EL (cell line): Measurements from ENCODE around the gene L3MBTL4.

Experiments
- DNase-seq: peaks from one replicate; pipeline ENCODE4 v3.0.0-alpha.2; 2016

Gene L3MBTL4

DNA sequence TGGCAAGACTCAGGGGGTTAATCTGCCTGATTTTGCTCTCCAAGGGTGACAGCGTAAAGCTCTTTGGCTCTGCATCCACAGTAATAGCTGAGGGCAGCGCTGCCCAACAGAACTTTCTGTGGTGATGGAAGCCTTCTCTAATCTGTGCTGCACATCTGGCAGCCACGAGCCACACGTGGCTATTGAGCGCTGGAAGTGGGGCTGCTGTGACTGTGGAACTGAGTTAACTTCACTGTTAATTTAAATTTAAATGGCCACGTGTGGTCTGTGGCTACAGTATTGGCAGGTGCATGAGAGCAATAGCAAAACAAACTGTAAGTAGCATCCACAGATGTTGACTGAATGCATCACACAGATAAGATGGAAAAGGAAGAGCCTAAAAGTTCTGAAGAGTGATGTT lies 472.1 kb downstream of the L3MBTL4 start:
- no peak for DNase-seq

DNA sequence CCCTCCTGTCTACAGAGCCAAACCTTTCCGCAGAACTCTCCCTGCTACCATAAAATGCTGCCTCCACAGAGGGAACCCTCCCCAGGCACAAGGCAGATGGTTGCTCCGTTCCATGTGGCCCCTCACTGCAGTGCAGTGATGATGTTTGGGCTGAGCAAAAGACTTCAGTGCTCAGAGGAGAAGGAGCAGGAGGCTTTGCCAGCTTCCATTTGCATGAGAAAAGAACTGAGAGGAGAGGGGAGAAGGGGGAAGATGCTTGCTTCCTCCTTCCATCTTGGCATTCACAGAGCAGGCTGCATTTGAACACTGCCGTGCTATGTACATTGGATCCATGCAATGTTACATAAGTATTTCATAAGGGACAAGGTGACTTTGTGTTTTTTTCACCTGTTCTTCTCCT lies 472.8 kb downstream of the L3MBTL4 start:
- no peak for DNase-seq

DNA sequence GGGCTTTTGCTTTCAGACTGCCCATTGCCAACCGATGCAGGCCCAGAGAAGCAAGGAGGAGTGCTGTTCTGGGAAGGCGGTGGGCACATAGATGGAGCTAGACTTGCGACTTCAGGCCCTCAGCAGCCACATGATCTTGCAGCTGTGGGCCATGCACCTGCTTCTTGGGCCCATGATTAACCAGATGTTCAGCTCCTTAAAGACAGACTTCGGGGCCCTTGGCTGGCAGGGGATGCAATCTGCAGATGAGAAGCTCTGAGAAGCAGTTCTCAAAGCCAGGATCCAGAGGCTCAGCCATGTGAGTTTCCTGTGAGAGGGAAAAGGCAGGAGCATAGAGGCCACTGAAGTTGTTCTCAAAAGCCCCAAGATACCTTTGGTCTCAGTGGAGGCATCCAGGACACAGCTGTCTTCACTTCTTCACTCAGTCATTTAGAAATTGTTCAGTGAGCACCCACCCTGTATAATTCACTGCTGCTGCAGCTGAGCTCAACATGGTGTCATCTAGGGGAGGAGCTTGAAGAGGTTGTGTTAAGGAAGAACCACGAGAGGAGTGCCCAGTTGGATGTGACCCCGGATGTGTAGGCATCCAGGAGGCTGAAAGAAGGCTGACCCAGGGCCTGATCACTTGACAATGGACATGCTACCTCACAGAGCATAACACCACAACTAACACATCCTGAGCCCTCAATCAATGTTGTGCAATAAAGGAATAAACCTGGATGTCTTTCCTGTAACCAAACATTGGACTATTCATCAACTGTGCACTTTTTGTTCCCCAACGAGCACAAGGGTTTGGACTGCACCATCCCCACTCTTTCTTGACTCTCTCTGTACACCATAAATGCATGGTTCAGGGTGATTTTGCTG lies 474.7 kb downstream of the L3MBTL4 start:
- DNase-seq, result no peak

DNA sequence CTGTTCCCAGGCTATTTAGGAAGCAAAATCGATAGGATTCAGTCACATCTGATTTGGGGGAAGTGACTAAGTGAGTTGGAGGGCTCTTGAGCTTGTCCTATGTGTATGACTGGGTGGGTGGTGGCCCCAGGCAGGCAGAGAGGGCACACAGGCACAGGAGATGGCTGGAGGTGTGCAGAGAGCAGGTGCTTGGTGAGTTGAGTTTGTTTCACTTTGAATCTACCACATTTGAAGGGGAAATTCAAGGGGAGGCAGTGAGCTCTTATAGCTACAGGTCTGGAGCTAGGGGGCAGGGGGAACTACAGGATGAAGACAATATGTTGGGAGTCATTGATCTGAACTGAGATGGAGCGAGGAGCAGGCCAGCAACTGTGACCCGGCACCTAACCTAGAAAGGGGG lies 476.9 kb downstream of the L3MBTL4 start:
- DNase-seq, result no peak

DNA sequence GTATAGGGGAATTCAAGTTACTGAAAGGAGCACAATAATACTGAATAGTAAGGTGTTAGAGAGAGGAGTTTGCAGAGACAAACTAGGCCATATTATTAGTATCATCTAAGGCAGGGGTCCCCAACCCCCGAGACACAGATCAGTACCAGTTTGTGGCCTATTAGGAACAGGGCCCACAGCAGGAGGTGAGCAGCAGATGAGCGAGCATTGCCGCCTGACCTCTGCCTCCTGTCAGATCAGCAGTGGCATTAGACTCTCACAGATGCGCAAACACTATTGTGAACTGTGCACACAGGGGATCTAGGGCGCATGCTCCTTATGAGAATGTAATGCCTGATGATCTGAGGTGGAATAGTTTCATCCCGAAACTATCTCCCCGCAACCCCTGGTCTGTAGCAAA lies 477.6 kb downstream of the L3MBTL4 start:
- DNase-seq, result no peak

DNA sequence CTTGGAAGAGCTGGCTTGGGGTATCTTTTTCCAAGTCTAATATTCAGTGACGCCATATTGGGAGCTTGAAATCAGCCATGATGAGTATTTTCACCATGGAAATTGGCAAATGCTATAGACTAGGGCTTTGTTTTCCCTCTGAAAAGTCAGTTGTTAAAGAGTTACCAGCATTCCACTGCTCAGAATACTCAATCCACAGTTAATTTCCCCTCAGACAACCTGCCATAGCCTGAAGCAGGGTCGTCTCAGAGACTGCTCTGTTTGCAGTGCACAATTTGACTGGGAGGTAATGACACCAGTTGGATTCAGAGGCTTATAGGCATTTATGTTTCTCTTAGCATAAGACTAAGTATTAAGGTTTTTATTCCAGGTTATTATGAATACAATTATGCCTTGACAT lies 483.9 kb downstream of the L3MBTL4 start:
- no peak for DNase-seq

DNA sequence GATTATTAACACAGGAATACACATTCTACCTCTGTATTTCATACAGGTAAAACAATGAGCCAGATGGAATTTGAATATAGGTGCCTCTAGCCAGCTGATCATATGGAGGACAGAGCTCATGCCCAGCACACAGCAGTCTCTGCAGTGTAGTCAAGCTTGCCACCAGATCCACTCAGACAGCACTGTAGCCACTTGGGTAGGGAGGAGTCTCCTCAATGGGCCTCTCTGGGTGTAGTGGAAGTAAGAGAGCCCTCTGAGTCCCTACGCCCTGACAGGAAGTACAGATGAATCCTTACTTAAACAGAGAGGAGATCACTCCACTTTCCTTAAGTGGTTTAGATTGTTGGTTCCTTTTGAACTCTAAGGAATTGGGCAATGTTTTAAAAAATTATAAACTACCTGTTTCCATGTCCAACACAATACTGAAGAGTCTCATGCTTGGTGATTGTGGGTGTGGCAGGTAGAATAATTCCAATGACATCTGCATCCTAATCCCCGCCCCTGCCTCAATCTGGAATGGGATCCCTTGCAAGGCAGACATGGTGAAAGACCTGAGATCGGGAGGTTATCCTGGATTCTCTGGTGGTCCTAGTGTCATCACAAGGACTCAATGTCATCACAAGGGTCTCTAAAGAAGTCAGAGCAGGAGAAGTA lies 496.4 kb downstream of the L3MBTL4 start:
- DNase-seq, result no peak

DNA sequence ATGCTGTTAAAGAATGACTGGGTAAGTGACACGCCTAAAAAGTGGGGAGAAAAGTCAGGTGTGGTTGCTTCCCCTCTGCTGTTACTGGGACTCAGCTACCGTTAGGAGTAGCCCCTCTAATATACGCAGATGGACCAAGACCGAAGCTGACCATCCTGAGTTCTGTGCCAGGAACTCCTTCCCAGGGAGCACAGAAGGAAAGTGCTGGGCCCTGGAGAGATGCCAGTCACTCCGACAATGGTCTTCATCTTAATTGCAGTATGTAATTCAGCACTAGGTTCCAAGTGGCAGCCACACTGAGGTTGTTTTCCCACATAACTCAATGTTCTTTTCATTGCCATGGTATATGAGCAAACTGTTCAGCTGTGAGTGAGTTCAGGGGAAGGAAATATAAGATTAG lies 499.8 kb downstream of the L3MBTL4 start:
- no peak for DNase-seq

DNA sequence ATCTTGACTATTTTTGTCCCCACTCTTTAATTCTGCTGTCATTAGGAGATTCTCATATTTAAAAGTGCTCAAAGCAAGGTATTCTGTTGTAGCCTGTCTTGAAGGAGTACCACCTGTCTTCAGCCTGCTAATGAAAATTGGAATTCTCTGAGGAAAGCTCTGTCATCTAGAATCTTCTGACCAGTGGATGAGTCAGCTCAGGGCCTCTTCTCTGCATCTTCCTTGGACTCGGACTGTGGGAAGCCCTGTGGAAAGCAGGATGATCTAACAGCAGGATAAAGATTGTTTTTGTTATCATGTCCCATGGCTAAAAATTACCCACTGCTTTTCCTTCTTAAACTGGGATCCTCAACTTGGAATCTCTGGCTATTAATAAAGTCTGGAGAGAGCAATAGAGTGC lies 500.7 kb downstream of the L3MBTL4 start:
- no peak for DNase-seq

DNA sequence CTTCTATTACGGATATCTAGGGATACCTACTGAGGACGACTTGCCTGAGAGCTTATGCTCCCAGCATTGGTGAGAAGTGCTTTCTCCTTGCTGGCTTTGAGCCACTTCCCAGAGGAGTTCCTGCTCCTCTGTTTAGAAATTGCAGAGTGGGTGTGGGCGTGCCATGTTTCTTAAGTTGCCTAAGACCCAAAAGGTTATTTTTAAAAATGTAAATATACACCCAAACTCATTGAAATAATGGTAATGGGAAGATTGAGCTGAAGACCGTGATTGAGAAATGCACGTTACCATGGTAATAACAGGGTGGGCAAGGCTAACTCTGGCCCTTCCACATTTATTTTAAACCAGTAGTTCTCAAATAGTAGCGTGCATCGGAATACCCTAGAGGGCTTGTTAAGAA lies 502.1 kb downstream of the L3MBTL4 start:
- no peak for DNase-seq

DNA sequence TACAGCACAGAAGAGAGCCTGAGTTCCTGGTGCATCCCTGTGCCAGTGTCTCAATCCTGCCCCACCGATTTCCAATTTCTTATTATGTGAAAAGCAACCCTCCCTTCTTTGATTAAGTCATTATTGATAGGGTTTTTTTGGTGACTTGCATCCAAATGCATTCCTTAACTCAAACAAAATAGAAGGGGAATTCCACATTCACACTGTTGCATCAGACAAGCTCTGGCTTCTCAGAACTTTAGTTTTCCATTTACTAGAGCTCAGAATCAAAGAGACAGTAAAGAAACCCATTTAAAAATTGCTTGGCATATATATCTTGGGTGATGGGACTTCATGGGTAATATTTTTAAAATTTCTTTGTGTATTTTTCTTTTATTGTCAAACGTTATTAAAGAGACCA lies 505.6 kb downstream of the L3MBTL4 start:
- no peak for DNase-seq
